ENCODE measurements around the gene AGXT.

DNA sequence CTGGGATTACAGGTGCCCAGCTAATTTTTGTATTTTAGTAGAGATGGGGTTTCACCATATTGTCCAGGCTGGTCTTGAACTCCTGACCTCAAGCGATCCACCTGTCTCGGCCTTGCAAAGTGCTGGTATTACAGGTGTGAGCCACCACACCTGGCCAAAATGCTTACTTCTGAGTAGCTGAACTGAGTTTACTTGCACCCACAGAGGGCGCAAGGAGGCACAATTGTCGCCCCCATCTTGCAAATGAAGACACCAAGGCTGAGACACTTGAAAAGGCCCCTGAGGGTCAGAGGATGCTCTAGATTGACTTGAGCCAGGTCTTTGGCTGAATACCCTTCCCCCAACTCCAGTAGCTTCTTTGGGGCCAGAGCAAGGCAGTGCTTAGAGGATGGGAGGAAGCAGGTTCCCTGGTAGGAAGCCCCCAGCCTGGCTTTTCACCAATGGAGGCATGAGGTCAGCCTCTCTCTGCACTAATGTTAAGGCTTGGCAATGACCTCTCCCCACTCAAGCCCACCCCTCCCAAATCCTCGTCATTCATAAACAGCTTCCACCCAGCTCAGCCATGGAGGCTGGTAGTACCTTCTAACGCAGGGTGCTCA, 34.1 kb upstream of the AGXT start:
- TF ChIP-seq, protein P1, sequence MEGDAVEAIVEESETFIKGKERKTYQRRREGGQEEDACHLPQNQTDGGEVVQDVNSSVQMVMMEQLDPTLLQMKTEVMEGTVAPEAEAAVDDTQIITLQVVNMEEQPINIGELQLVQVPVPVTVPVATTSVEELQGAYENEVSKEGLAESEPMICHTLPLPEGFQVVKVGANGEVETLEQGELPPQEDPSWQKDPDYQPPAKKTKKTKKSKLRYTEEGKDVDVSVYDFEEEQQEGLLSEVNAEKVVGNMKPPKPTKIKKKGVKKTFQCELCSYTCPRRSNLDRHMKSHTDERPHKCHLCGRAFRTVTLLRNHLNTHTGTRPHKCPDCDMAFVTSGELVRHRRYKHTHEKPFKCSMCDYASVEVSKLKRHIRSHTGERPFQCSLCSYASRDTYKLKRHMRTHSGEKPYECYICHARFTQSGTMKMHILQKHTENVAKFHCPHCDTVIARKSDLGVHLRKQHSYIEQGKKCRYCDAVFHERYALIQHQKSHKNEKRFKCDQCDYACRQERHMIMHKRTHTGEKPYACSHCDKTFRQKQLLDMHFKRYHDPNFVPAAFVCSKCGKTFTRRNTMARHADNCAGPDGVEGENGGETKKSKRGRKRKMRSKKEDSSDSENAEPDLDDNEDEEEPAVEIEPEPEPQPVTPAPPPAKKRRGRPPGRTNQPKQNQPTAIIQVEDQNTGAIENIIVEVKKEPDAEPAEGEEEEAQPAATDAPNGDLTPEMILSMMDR (IDR thresholded peaks at IDR 0.05; ENCODE audit: insufficient read depth, low read length) = no peak
- no peak for TF ChIP-seq POLR2AphosphoS5 (IDR thresholded peaks at IDR 0.05; ENCODE audit: low read depth)
